Memory B cell (primary cell): Measurements from ENCODE around the gene ZFYVE28.

Experiments used
- ATAC-seq: fragments of 150-1000 bp; cut with Tn5 transposase; 2 replicates; pipeline ENCODE4 v1.10.0; 2021; ENCODE audit warnings: low read depth, mild to moderate bottlenecking, moderate library complexity
- DNase-seq, 2 donors: peaks; one replicate each; pipeline ENCODE4 v3.0.0; 2022; ENCODE audit warnings: low spot score in 2 of 2
- H3K27ac Mint-ChIP-seq: one replicate; pipeline ENCODE4 v1.8.0; 2022; ENCODE audit warnings: mild to moderate bottlenecking, moderate library complexity, mixed read lengths
- H3K27me3 Mint-ChIP-seq: one replicate; pipeline ENCODE4 v1.8.0; 2022; ENCODE audit warnings: mixed read lengths
- H3K36me3 Mint-ChIP-seq: one replicate; pipeline ENCODE4 v1.8.0; 2022; ENCODE audit warnings: mild to moderate bottlenecking, mixed read lengths
- H3K4me1 Mint-ChIP-seq: one replicate; pipeline ENCODE4 v1.8.0; 2022; ENCODE audit warnings: mixed read lengths
- H3K4me3 Mint-ChIP-seq: one replicate; pipeline ENCODE4 v1.8.0; 2022; ENCODE audit warnings: mild to moderate bottlenecking, moderate library complexity, mixed read lengths
- H3K9me3 Mint-ChIP-seq: one replicate; pipeline ENCODE4 v1.8.0; 2022; ENCODE audit warnings: mixed read lengths

ZFYVE28 gene

DNA sequence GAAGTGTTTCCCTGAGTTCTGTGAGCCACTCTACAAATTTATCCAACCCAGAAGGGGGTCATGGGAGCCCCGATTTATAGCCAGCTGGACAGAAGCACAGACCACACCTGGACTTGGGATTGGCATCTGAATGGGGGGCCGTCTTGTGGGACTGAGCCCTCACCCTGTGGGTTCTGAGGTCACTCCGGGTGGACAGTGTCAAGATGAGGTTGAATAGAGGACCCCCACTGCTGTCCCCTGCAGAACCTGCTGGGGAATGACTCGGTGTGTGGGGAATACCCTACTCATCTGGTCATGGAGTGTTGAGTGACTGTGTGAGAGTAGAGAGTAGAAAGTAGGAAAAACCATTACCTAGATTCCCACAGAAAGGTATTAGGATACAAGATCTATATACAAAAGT lies 67.5 kb downstream of the ZFYVE28 start:
- ATAC-seq: no peak
- peaks cover 2% of the 10 kb centered on the region for H3K36me3 Mint-ChIP-seq
- DNase-seq: no peak
- H3K9me3 Mint-ChIP-seq: peaks cover 5% of the 10 kb centered on the region
- no peak overlapping the region for H3K4me3 Mint-ChIP-seq
- H3K27me3 Mint-ChIP-seq: peaks cover 4% of the 10 kb centered on the region
- H3K4me1 Mint-ChIP-seq: peaks cover 4% of the 10 kb centered on the region
- no peak overlapping the region for H3K27ac Mint-ChIP-seq

DNA sequence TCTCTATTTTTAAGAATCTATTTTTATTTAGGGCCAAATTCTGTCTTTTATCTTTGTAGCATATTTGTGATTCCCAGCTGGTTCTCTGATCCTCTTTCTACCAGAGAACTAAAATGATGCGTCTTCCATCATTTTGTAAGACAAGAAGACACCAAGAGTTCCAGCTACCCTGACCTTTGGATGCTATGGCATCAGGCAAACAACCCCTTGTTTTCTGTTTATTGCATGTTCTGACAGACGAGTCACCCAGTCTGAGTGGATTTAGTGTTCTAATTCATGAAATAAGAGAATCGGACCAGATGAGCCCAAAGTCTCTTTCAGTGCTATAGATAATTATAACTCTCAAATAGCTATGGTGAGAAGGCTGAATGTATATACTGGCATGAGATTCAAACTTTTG lies 69.7 kb downstream of the ZFYVE28 start:
- Mint-ChIP-seq H3K27ac (no peak overlapping the region), H3K4me3 (no peak overlapping the region), H3K27me3 (peaks cover 5% of the 10 kb centered on the region), H3K36me3 (peaks cover 6% of the 10 kb centered on the region), H3K4me1 (no peaks in the 10 kb centered on the region), H3K9me3 (peaks cover 8% of the 10 kb centered on the region)
- DNase-seq (no peak), ATAC-seq (no peak)

DNA sequence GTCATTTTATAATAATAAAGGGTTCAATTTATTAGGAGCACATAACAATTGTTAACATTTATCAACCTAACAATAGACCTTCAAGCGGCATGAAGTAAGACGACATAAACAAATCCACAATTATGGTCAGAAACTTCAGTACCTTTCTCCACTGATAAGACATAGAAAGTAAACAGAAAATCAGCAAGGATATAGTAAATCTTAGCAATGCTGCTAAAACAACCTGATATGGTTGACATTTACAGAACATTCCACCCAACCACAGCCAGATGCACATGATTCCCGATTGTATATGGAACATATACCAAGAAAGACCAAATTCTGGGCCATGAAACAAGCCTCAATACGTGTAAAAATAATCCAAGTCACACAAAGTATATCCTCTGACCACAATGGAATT lies 71.3 kb downstream of the ZFYVE28 start:
- Mint-ChIP-seq H3K4me1 (no peaks in the 10 kb centered on the region), H3K9me3 (peaks cover 8% of the 10 kb centered on the region), H3K27me3 (peaks cover 7% of the 10 kb centered on the region), H3K4me3 (no peak overlapping the region), H3K36me3 (peaks cover 7% of the 10 kb centered on the region), H3K27ac (no peak overlapping the region)
- ATAC-seq: no peak
- no peak for DNase-seq

DNA sequence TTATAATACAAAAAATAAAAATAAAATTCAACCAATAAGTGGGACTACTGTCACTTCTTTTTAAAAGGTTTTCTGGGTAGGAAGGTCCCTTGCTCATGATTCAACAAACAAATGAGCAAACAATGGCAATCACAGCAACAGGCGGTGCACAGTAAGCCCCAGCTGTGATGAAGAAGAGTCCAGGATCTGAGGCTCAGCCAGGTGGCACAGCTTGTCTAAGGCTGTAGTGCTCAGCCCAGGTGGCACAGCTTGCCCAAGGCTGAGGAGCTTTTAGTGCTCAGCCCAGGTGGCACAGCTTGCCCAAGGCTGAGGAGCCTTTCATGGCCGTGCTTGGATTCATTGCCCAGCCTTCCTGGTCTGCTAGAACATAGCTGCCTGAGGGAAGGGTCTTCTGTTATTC lies 75.0 kb downstream of the ZFYVE28 start:
- ATAC-seq: no peak
- Mint-ChIP-seq H3K9me3 (peaks cover 8% of the 10 kb centered on the region), H3K27ac (no peak overlapping the region)

DNA sequence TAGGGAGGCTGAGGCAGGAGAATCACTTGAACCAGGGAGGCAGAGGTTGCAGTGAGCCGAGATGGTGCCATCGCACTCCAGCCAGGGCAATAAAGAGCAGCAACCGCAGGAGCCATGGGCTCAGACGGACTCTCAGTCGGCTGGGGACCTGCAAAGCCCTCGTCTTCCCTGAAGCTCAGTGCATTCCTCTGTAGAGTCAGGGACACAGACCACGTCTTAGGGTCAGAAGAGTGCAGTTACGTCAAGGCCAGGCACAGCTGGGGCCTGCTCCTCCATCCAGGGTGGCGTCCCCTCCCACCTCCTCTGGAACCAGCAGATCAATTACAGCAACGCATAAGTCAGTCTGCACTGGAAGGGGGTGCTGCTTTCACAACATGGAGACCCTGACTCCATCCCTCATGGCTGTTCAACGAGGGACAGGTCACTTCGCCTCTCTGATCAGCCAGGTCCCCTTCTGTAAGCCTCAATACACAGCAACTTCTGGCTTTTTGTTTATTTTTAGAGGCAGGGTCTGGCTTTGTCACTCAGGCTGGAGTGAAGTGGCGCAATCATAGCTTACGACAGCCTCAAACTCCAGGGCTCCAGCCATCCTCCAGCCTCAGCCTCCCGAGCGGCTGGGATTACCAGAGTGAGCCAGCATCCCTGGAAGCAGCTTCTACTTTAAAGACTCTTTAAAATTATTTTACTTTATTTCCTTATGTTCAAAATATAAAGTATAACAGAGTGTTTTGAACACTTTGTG lies 76.4 kb downstream of the ZFYVE28 start:
- H3K9me3 Mint-ChIP-seq: peaks cover 6% of the 10 kb centered on the region

More for the DNA sequence above, 75.0 kb downstream of the ZFYVE28 start:
- no peaks in the 10 kb centered on the region for H3K4me1 Mint-ChIP-seq
- peaks cover 4% of the 10 kb centered on the region for H3K27me3 Mint-ChIP-seq
- H3K4me3 Mint-ChIP-seq: no peak overlapping the region
- no peak for DNase-seq
- H3K36me3 Mint-ChIP-seq: peaks cover 5% of the 10 kb centered on the region

DNA sequence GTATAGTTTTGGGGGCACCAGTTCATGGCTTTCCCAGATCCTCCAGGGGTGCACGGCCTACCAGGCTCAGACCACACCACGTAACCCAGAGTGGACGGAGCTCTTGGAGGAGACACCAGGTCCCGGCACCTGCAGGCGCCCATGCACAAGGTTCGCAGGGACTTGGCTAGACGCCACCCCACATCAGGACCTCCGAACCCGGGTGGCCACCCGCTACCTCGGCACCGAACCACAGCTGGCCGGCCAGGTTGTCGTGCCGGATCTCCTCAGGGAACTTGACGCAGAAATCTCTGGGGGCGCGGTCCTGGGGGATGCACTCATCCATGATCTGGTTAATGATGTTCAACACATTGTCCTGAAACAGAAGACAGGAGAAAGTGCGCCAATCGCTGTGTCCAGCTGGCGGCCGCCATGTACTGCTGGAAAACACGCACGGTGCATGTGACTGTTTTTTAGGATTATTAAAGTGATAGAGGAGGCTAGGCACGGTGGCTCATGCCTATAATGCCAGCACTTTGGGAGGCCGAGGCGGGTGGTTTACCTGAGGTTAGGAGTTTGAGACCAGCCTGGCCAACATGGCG lies 77.1 kb downstream of the ZFYVE28 start:
- H3K9me3 Mint-ChIP-seq: peaks cover 3% of the 10 kb centered on the region
- ATAC-seq: no peak

More for the DNA sequence above, 76.4 kb downstream of the ZFYVE28 start:
- peaks cover 4% of the 10 kb centered on the region for H3K27me3 Mint-ChIP-seq
- H3K27ac Mint-ChIP-seq: no peak overlapping the region
- ATAC-seq (no peak), DNase-seq (no peak)
- H3K36me3 Mint-ChIP-seq: peaks cover 5% of the 10 kb centered on the region
- H3K4me3 Mint-ChIP-seq: no peak overlapping the region
- no peaks in the 10 kb centered on the region for H3K4me1 Mint-ChIP-seq

DNA sequence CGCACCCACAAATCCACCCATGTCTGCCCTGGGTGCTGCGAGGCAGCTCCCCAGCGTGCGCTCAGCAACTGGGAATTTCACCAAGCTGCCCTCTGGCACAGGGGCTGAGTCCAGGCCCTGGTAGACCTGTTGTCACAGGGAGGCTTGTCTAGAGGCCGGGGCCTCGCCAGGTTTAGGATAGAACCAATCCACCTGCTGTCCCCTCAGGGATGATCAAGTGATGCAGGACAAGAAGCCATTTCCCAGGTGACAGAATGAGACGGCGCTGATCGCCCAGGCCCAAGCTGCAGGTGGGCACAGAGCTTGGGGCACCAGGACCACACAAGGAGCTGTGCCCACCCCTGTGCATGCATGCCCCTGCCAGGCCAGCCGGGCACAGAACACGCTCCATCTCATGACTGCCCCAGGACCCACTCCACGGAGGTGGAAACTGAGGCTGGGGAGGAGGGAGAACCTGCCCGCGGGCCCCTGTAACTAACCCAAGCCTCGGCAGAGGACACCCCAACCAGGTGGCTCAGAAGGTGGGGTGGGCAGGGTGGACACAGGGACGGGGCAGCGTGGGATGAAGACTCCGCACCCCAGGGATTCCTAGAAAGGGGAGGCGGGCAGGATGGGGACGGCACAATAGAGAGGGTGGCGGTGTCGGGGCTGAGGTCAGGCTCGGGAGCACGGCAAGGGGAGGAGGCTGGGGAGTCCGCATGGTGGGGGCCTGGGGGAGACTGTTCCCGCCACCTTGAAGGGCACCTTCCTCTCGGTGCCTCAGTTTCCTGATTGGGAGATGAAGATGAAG lies 78.0 kb downstream of the ZFYVE28 start:
- H3K4me1 Mint-ChIP-seq: peaks cover 5% of the 10 kb centered on the region
- H3K36me3 Mint-ChIP-seq: peaks cover 10% of the 10 kb centered on the region
- DNase-seq (no peak), ATAC-seq (no peak)
- H3K27me3 Mint-ChIP-seq: peaks cover 9% of the 10 kb centered on the region
- peaks cover 3% of the 10 kb centered on the region for H3K9me3 Mint-ChIP-seq
- H3K4me3 Mint-ChIP-seq: no peak overlapping the region
- H3K27ac Mint-ChIP-seq: no peak overlapping the region

More for the DNA sequence above, 77.1 kb downstream of the ZFYVE28 start:
- no peak overlapping the region for H3K27ac Mint-ChIP-seq
- no peak for DNase-seq
- H3K4me1 Mint-ChIP-seq: peaks cover 5% of the 10 kb centered on the region
- H3K27me3 Mint-ChIP-seq: peaks cover 9% of the 10 kb centered on the region
- H3K36me3 Mint-ChIP-seq: peaks cover 10% of the 10 kb centered on the region
- H3K4me3 Mint-ChIP-seq: no peak overlapping the region

DNA sequence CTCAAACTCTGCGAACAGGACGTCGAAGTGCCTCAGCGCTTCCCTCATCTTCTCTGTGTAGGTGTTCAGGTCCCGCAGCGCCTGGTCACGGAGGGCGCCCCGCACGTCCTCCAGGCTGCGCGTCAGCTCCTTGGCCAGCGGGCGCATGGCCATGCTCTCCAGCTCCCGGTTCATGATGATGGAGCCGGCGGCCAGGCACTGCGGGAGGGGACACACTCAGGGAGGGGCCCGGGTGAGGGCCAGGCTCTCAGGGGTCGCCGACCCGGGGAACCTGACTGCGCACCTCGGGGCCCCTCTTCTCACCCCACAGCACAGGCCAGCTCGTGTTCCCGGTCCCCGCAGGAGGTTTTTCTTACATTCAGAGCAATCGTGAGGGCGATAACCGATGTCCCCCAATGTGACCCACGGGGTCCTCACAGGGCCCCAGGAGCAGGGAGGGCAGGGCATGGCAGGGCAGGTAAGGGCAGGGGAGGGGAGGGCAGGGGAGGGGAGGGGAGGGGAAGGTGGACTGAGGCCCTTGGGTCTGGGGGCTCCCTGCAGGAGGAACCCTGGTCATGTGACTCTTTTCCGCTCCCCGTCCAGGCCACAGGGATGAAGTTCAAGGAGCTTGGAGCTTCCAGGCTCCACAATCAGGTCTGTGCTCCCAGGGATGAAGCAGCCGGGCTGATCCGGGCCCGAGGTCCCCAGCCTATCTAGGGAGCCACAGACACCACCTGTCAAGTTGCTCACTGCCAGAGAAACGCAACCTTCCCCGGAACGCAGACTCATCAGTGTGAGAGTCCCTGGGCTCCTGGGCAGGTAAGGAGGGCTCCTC lies 78.8 kb downstream of the ZFYVE28 start:
- DNase-seq (no peak), ATAC-seq (no peak)
- Mint-ChIP-seq H3K27ac (no peak overlapping the region), H3K4me1 (peaks cover 11% of the 10 kb centered on the region), H3K36me3 (peaks cover 7% of the 10 kb centered on the region), H3K4me3 (no peak overlapping the region), H3K27me3 (peaks cover 9% of the 10 kb centered on the region), H3K9me3 (no peaks in the 10 kb centered on the region)

DNA sequence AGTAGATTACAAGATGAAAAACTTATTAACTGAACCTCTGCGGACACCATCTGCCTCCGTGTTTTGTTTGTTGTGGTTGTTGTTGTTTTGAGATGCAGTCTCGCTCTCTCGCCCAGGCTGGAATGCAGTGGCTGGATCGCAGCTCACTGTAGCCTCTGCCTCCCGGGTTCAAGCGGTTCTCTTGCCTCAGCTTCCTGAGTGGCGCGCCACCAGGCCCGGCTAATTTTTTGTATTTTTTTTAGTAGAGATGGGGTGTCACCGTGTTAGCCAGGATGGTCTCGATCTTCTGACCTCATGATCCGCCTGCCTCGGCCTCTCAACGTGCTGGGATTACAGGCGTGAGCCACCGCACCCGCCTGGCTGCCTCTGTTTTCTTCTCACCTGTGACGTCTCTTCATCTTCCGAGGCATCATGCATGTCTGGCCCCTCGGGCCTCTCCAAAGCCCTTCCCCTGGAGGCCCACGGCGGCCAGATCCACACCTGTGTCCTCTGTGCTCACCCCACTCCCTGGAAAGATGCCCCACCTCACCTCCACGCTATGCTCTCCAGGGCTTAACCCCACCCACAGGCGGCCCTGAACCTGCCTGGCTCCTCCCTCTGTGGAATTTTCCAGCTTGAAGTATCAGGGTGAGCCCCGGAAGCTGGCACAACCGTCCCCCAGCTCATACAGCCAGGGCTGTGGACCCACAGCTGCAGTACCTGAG lies 79.5 kb downstream of the ZFYVE28 start:
- Mint-ChIP-seq H3K4me1 (peaks cover 11% of the 10 kb centered on the region), H3K4me3 (no peak overlapping the region), H3K36me3 (peaks cover 6% of the 10 kb centered on the region), H3K9me3 (no peaks in the 10 kb centered on the region), H3K27me3 (peaks cover 9% of the 10 kb centered on the region), H3K27ac (no peak overlapping the region)
- ATAC-seq (no peak), DNase-seq (no peak)

DNA sequence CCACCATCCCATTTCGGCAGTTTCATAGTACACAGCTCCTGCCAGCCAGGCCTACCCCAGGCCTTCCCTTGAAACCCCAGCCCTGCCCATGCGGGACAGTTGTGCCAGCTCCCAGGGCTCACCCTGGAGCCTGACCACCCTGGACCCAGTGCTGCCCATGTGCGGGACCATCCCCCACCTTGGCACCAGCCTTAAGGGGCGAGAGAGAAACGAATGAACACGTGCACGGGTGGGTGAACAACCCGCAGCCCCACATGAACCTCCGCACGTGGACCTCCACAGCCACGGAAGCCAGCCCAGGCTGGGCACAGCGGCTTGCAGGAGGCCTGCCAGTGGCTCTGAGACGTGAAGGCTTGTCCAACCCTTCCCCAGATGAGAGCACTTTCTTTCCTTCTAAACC lies 80.5 kb downstream of the ZFYVE28 start:
- H3K36me3 Mint-ChIP-seq: peaks cover 5% of the 10 kb centered on the region
- H3K27me3 Mint-ChIP-seq: peaks cover 6% of the 10 kb centered on the region
- H3K4me3 Mint-ChIP-seq: no peak overlapping the region
- H3K9me3 Mint-ChIP-seq: no peaks in the 10 kb centered on the region
- ATAC-seq: no peak
- DNase-seq: no peak
- H3K27ac Mint-ChIP-seq: no peak overlapping the region
- peaks cover 15% of the 10 kb centered on the region for H3K4me1 Mint-ChIP-seq

DNA sequence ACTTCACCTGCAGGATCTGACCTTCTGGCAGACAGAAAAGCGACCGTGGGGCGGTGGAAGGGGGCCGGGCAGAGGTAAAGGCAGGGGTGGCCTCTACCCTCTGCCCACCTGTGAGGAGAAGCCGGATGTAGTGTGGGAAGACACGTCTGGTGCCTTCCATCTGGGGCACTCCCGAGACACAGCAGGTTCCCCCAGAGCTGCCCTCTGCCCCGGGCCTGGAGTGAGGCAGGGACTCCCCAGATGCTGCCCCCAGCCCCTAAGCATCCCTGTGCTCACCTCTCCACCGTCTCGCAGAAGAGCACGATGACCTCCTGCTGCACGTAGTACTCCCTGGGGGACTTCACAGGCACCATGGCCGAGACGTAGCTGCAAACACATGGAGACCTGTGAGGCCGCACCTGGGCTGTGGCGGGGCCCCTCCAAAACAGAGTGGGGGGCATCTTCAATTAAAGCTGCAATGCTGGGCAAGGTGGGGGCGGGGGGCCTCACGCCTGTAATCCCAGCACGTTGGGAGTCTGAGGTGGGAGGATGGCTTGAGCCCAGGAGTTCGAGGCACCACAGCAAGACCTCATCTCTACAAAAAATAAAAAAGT lies 81.2 kb downstream of the ZFYVE28 start:
- ATAC-seq: no peak
- H3K4me3 Mint-ChIP-seq: no peak overlapping the region
- H3K36me3 Mint-ChIP-seq: peaks cover 5% of the 10 kb centered on the region
- peaks cover 8% of the 10 kb centered on the region for H3K27me3 Mint-ChIP-seq
- no peak overlapping the region for H3K27ac Mint-ChIP-seq
- peaks cover 17% of the 10 kb centered on the region for H3K4me1 Mint-ChIP-seq
- H3K9me3 Mint-ChIP-seq: no peaks in the 10 kb centered on the region
- no peak for DNase-seq

DNA sequence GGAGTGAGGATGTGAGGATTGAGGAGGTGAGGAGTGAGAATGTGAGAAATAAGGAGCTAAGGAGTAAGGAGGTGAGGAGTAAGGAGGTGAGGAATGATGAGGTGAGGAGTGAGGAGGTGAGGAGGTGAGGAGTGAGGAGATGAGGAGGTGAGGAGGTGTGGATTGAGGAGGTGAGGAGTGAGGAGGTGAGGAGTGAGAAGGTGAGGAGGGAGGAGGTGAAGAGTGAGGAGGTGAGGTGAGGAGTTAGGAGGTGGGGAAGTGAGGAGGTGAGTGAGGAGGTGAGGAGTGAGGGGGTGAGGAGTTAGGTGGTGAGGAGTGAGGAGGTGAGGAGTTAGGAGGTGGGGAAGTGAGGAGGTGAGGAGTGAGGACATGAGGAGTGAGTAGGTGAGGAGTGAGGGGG lies 81.8 kb downstream of the ZFYVE28 start:
- peaks cover 17% of the 10 kb centered on the region for H3K4me1 Mint-ChIP-seq
- H3K27ac Mint-ChIP-seq: no peak overlapping the region
- no peaks in the 10 kb centered on the region for H3K9me3 Mint-ChIP-seq
- peaks cover 8% of the 10 kb centered on the region for H3K27me3 Mint-ChIP-seq
- no peak overlapping the region for H3K4me3 Mint-ChIP-seq
- H3K36me3 Mint-ChIP-seq: peaks cover 5% of the 10 kb centered on the region
- ATAC-seq (no peak), DNase-seq (no peak)

DNA sequence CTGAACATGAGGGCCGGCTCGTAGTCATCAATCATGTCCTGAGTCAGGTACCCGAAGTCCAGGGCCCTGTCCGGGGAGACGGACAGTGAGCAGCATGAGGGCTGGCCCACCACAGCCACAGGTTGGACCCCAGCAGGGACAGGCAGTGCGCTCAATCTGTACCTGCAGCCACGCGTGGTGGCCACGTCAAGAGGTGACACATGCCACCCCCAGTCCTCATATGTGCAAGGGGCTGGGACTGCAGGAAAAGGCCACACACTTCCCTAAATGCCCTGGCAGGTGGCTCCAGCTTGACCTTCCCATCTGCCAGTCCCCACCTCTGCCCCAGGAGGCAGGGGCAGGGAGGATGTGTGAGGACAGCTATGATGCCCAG lies 82.7 kb downstream of the ZFYVE28 start:
- DNase-seq: no peak
- H3K4me1 Mint-ChIP-seq: peaks cover 17% of the 10 kb centered on the region
- H3K27ac Mint-ChIP-seq: no peak overlapping the region
- peaks cover 5% of the 10 kb centered on the region for H3K36me3 Mint-ChIP-seq
- H3K9me3 Mint-ChIP-seq: no peaks in the 10 kb centered on the region
- H3K4me3 Mint-ChIP-seq: no peak overlapping the region
- ATAC-seq: no peak
- peaks cover 9% of the 10 kb centered on the region for H3K27me3 Mint-ChIP-seq
